Stimulated activated CD8-positive, alpha-beta memory T cell treated with anti-CD3 and anti-CD28 coated beads, Interleukin-12 subunit alpha, Interleukin-12 subunit beta, amount 100 ng/mL, for 1 hour (primary cell): ENCODE measurements around the gene LAMTOR1.

Experiments used
- DNase-seq: peaks from one replicate; pipeline ENCODE4 v3.0.0-alpha.2; 2020; ENCODE audit warnings: low read depth

Gene LAMTOR1

DNA sequence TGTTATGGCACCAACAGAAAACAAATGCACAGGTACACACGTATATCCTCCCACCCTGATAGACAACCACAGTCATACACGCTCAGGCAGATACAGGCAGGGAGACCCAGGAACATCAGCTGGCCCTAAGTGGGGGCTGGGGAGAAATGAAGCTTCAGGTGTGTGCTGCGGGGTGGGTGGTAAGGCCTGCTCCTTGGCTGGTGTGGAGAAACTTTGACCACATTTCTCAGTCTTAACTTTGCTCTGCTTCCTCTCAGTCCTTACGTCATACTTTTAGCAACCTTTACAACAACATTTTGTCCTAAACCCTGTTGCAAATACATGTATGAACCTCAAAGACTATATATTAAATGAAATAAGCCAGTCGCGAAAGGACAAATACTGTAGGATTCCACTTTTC, 16.1 kb upstream of the LAMTOR1 start:
- no peak for DNase-seq

DNA sequence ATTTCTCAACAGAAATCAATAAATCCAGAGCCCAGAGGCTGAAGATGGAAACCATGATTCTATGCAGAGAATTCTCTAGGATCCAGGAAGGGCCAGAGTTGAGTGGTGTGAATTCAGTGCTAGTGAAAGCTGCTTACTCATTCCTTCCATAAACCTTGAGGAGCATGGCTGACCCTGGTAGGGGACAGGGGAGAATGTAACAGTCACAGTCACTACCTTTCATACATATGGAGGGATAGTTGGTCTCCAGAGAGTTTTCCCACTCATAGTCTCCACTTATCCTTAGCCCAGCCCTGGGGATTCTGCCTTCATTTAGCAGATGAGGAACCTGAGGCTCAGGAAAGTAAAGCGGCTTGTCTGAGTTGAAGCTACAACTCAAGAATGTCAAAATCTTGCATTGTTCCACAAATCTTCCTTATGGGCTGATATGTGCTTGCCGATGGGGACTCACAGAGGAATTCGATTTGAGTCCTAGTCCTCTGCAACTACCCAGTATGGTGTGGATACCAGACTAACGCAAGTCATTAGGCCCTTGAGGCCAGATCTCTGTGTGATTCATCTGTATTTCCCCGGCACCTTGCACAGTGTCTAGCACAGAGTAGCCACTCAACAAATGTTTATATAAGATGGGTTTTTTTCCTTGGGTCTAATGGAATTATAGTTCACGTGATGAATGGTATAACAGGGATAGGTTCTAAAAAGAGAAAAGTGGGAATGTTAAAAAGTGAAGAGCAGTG, 13.1 kb upstream of the LAMTOR1 start:
- DNase-seq = no peak

DNA sequence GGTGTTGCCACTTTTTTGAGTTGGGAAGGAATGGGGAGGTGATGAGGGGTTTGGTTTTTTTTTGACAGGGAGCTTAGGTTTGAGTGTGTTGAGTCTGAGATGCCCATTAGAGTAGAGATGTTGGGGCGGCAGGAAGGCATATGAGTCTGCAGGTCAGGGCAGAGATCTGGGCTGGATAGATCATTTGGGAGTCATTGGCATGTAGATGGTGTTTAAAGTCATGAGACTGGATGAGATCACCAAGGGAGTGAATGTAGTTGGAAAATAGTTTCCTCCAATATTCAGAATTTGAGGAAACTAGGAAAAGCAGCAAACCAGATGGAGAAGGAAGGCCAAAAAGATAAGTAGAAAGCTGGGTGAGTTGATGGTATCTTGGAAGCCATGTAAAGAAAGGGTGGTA, 11.5 kb upstream of the LAMTOR1 start:
- no peak for DNase-seq

DNA sequence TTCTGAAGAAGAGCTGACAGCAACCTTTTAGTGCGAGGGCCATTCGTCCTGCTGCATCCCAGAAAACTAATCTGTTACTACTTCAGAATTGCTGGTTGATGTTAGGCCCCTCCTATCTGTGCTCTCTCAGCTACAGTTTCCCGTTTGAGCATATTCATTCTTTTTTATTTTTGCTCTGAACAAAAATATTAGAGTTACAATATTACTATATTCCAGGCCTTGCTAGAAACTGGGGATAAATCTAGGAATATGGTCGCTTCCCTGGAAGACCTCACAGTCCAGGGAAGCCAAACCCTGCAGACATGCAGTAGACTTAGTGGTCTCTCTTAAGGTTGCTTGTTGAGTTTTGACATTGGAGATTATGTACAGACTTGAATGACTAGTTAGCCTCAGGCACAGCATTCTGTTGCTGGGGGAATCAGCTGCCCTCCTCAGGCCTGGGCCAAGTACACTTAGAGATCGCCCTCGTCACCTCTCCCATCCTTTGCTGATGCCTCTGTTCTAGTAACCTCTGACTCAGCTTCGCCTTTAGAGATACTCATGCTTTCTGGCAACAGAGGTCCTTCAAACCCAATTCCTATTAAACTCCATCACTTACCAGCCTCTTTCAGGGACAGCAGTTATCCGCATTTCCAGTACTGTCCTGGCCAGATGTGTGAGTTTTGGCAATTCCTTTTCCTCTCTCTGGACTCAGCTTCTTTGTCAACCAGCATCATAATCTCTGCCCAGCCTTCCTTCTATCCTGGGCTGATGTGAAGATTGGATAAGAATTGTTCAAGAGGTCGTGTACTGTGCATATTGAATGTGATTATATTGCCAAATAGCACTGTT, 10.1 kb upstream of the LAMTOR1 start:
- no peak for DNase-seq

DNA sequence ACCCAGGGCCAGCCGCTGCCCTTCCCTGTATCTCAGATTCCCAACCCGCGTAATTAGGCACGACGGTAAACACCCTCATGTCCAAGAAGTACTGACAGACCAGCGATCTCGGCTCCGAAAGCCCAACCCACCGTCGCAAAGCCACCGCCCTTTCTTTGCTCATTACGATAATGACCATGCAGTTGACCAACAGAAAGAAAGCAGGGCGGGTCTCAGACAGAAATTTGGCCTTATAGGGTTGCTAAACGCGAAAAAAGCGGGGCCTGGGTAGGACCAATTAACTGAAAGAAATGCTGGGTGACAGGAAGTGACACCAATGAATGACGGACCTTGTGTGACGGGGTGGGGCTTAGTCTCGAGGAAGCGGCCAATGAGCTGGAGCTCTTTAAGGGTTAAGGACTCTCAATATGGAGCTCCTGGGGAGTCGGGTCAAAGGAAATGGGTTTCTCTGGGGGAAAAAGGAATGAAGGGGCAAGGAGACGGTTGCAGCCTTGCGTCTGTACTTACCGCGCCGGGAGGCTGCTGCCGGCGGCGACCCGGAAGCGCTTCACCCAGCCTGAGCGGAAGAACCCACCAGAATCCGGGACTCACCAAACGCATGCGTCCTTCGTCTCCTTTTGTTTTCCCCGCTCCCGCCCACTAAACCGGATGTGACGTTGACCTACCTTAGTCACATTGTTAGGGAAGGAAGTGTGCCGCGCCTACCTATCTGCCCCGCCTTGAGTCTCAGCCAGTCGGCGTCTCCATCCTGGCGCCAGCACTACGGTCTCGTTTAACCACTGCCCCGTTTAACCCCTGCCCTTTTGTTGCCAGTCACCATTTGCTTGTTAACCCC, 9.3 kb upstream of the LAMTOR1 start, which contains the start of gene ANAPC15:
Gene ANAPC15 (minus strand): TSS at position 553 of the 835 bp plus-strand sequence. CDS start 1,419 bp downstream, outside the sequence.
- DNase-seq = peak; percentile 97

DNA sequence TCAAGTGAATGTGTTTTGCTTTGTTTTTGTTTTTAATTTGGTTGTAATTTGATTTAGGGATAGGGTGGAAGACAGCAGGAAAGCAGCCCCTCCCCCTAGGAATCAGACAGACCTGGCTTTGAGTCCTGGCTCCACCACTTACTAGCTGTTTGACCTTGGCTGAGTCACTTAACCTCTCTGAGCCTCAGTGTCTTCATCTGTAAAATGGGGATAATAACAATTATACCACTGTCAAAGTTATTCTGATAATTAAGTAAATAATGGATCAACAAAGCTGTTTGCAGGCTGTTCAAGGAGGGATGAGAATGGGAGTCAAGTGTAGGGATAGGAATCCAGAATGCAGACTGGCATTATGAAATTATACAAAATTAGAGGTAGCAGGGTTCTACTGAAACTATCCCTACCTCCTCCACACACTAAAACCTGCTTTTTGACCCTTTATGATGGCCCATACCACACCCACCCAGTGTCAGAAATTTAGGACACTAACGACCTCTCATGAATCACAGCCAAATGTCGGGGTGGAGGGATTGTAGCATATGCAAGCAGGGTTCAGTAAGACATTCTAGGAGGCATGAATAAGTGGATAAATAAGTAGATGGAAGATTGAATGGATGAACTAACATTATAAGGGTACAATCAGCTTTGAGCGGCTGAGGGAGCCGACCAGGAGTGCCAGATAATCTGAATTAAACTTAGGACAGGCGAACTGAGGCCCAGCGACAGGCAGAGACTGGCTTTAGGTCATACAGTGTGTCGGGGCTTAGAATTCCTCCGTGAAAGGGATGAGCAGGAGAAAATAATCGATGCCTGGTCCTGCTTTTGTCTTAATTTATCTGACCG, 8.4 kb upstream of the LAMTOR1 start:
- DNase-seq = no peak

DNA sequence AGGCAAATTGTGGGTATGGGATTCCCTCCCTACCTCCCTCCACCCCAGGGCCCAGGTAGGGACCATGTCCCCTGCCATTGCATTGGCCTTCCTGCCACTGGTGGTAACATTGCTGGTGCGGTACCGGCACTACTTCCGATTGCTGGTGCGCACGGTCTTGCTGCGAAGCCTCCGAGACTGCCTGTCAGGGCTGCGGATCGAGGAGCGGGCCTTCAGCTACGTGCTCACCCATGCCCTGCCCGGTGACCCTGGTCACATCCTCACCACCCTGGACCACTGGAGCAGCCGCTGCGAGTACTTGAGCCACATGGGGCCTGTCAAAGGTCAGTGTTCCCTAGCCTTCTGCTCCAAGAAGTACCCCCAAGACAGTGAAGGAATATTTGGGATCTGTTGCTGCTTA, 2.8 kb upstream of the LAMTOR1 start, which contains the start of gene TOMT:
Gene TOMT (plus strand): TSS at position 37 of the 400 bp plus-strand sequence. CDS start 28 bp downstream, at position 65.
- DNase-seq = no peak

DNA sequence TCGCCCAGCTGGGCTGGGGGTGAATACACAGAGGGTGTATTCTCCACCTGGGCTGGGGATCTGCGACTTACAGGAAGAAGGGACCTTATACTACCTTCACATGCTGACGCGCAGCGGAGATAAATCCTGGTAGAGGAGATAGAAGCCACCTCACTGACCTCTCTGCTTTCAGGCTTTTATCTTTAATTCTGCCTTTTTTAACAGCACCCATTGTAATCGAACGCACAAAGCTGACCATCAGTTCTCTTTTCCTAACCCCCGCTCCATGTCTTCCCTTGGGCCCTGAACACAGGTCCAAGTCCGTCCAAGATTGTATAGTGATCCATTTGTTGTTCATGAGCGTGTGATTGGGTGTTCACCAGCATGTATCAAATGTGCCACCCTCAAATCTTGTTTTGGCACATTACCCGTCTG, 664 bp upstream of the LAMTOR1 start:
- DNase-seq = no peak

DNA sequence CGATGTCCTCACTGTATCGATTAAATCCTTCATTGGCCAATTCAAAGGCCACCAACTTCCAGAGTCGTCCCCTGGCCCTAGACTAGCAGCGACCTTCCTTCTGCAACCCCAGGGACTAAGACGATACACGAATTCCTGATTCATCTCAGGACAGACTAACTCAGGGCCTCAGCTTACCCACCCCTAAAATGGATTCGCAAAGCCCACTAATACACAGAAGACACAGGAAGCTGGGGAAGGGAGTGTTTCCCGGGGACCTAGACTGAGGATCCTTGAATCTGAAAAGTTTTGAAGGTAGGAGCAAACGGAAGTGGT, 509 bp downstream of the LAMTOR1 start:
- DNase-seq = no peak

DNA sequence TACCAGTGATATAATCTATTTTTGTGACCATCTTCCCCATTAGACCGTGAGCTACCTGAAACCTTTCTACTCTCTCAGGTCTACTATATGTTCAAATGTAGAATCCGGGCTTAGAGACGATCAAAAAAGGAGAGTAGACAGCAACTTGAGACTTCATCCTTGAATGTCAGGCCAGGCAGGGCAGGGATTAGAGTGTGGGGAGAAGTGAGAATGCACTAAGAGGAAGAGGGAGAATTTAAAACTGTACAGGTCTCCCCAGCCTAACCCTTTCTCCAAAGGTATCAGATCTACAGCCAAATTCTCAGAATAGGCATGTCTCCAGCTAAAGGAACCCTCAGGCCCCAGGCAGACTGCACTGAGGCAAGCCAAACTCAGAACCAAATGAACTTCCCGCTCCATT, 935 bp downstream of the LAMTOR1 start:
- no peak for DNase-seq

DNA sequence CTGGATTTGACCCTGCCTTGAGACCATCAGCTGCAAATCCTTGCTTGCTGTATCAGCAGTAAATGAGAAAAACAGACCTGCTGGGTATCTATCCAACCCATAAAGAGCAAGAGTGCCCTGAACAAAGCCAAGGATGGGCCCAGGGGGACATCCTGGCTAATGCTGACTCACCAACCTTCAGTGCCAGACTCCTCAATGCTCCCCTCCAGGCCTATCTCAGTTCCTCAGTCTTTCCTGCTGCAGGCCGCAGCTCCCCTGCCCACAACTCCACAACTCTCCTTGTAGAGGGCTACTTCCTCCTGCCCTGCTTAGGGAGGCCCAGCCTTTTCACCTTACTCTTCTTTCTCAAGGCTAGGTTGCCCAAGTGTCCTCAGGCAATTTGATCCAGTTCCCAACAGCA, 2.6 kb downstream of the LAMTOR1 start:
- DNase-seq = no peak

DNA sequence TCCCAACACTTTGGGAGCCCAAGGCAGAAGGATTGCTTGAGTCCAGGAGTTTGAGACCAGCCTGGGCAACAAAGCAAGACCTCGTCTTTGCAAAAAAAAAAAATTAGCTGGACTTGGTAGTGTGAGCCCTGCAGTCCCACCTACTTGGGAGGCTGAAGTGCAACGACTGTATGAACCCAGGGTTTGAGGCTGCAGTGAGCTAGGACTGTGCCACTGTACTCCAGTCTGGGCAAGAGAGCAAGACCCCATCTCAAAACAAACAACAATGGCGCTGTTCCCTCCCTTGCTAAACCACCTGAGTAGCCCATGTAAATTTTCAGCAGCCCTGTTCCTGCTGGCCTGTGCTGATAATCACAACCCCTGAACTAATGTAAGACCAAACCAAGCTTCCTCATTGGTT, 3.1 kb downstream of the LAMTOR1 start:
- no peak for DNase-seq

DNA sequence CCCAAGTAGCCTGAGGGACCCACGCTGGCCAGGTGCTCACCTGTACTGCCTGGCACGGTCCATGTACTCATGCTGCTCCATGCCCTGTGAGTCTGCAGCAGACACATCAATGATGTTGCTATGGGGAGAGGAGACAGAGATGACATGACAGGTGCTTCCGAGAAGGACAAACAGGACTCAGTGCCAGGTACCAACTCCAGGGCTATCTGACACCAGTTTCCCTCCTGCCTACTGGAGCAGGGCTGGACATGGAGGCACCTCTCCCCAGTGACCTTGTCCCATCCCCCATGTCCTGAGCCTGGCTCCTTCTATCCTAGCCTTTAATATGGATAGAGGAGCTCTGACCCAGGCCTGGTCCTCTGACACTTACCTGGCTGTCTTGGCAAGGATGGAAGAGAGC, 4.4 kb downstream of the LAMTOR1 start:
- DNase-seq = no peak

DNA sequence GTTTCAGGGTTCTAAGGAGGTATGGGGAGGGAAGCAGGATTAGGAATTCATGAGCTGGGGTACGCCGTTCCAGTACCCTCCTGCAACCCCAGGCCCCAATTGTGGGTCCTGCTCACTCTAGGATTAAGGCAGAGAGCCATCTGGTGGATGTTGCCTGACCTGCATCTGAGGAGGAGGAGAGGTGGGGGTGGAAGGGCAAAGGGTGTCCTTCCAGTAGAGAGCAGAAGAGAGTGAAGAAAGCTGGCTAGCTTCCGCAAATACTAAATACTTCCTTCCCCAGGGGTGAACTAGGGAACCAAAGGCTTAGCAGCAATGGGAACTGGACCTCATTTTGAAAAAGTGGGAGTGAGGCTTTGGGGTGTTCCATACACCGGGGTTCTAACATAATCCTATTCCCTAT, 11.8 kb downstream of the LAMTOR1 start:
- DNase-seq = peak; percentile 45

DNA sequence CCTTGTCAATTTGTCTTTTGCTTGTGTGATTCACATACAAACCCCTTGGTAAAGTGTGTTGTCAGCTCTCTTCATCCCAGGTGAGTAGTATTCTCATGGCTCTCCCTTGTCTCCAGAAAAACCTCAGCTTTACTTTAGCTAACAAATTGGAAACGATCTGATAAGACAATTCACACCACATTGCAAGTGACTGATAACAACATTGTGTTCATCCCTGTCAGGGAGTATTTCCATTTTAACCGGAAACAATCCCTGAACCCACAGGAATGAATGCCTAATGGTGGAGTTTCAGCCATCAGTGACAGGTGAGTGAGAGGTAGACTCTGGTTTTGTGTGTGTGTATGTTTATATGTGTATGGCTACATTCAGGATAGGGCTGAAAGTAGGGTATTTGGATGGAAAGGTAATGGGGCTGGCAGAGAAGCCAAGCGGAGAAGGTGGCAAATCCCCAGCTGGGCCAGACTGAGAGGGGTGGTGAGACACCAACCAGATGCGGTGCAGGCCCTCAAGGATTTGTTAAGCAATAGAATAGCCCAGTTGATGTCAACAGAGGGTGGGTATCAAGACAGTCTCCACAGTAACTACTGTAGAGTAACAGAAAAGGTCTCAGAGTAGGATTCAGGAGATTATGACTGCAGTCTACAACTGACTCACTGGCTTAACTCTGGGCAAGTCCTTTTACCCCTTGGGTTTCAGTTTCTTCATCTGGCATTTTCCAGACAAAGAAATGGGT, 14.9 kb downstream of the LAMTOR1 start:
- no peak for DNase-seq

DNA sequence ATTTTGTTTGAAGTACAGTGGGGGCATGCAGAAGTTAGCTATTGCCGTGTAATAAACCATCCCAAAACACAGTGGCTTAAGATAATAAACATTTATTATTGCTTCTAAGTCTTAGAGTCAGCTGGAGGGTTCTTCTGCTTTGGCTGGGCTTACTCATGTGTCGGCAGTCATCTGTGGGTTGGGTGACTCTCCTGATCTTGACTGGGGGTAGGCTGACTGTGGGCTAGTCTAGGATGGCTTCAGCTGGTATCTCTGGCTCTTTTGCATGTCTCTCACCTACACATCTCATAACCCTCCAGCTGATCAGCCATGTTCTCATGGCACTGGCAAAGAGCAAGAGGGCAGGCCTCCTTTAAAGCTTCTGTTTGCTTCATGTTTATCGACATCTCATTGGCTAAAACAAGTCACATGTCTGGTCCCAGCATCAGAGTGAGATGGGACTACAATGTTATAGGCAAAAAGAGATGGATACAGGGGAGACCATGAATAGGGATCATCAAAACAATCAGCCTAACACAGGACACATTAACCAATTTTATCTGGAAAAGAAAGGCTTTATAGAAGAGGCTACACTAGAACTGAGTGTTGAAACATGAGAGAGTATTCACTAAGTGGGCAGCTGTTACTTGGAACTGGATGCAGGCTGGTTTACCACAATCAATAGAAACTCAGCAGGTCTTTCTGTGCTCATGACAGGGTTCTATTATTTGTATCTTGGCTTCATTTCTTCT, 17.3 kb downstream of the LAMTOR1 start:
- DNase-seq = no peak

DNA sequence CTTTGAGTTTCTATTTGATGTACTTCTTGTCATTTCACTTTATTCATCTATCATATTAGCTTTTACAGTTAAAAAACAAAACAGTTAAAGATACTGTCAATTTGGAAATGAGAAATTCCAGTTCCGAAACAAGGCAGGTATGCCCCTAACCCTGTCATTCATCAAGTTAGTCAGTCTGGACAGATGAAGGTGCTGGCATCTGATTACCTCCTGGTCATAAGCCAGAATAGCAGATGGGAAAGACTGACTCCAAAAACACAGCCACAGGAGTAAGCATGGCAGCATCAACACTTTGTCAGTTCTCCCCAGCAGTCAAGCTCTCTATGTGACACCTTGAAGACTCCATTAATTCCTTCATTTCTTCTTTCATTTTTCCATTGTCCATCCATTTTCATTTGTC, 18.1 kb downstream of the LAMTOR1 start:
- DNase-seq = no peak

DNA sequence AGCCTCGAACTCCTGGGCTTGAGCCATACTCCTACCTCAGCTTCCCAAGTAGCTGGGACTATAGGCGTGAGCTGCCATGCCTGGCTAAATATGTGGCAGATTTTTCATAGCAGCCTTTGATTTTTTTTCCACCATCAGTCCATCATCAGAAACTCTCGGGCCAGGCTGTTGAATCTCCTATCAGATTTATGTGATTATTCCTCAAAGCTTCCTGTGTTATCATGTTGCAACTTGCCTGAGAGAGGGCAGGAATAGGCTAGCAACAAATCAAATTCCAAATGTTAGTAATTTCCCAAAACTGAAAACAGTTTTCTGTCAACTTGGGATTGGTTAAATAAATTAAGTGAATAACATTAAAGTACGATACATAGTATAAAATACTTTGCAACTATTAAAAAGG, 19.0 kb downstream of the LAMTOR1 start:
- no peak for DNase-seq

DNA sequence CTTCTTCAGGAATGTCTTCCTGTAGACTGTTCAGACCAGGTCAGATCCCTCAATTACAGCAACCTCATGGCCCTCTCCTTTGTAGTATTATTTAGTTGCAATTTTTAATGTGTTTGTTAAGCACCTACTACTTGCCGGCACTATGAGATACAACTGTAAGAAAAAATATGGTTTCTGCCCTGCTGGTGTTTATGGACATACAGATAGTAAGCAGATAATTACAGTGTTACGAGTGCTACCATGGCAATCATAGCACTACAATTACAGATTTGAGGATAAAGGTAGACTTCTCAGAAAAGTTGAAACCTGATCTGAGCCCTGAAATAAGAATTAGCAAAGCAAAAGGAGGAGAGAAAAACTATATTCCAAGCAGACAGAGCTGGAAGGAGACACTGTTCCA, 19.7 kb downstream of the LAMTOR1 start:
- DNase-seq = no peak

DNA sequence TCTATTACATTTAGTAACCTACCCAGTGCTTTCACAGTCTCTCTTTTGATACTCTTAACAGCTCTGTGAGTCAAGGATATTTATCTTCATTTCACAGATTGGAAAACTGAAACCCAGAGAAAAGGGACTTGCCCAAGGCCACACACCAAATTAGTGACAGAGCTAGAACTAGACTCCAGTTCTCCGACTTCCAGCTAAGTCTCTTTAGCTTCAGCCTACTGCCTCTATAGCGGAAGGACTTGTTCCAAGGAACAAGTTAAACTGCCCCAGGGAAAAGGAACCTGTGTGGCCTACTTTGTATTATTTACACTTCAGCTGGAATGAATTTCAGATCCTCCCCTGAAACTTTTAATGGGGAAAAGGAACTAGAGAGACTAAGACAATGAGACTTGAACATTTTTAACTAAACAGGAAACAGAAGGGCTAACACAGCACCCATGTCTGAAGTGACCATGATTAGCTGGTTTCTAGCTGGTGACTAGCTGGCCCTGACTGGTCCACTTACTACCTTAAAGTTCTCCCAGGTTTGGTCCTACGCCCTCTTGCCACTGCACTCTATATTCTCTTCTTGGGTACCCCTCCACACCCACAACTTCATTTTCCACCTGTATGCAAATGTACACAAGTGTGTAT, 21.2 kb downstream of the LAMTOR1 start:
- no peak for DNase-seq
